ENCODE results near the gene HGFAC.

The HGFAC gene

DNA sequence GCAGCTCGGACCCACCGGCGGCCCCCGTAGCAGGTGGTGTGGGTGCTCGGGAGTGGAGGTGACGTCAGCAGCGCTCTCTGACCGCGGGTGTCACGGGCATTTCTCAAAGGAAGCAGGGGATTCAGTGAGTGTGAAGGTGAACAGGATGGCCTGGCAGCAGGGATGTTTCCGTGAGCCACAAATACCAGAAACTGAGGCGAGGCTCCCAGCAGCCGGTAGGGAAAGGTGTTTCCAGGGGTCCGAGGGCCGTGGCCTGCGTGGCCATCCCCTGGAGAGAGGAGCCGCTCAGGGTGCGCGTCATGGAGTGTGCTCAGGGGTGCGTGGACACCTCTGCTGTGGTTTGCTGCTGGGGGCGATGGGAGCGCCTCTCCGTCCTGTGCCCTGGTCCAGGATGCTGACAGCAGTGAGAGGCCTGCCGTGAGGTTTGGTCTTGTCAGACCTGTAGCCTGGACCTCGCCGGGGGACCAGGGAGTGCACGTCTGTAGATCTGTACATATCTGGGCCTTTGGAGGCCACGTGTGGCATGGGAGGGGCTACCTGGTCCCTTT is 10.2 kb upstream of the HGFAC start:
- TF ChIP-seq EGR1 (IDR thresholded peaks at IDR 0.05) (no peak), CREB1 (IDR thresholded peaks at IDR 0.05; ENCODE audit: low read depth) (no peak), YY1 (IDR thresholded peaks at IDR 0.05; ENCODE audit: low read depth) (no peak), EP300 (IDR thresholded peaks at IDR 0.05; ENCODE audit: borderline replicate concordance) (no peak), TAF1 (IDR thresholded peaks at IDR 0.05; ENCODE audit: low read depth) (no peak), TCF12 (IDR thresholded peaks at IDR 0.05; ENCODE audit: low read depth) (no peak), RAD21 (IDR thresholded peaks at IDR 0.05; ENCODE audit: low read depth) (no peak), TEAD4 (IDR thresholded peaks at IDR 0.05) (no peak), ZBTB7A (IDR thresholded peaks at IDR 0.05; ENCODE audit: low read depth) (no peak), NFIC (IDR thresholded peaks at IDR 0.05) (no peak), CEBPB (IDR thresholded peaks at IDR 0.05) (no peak), FOXM1 (IDR thresholded peaks at IDR 0.05; ENCODE audit: borderline replicate concordance, low read depth) (no peak)
- TF ChIP-seq, protein P1, sequence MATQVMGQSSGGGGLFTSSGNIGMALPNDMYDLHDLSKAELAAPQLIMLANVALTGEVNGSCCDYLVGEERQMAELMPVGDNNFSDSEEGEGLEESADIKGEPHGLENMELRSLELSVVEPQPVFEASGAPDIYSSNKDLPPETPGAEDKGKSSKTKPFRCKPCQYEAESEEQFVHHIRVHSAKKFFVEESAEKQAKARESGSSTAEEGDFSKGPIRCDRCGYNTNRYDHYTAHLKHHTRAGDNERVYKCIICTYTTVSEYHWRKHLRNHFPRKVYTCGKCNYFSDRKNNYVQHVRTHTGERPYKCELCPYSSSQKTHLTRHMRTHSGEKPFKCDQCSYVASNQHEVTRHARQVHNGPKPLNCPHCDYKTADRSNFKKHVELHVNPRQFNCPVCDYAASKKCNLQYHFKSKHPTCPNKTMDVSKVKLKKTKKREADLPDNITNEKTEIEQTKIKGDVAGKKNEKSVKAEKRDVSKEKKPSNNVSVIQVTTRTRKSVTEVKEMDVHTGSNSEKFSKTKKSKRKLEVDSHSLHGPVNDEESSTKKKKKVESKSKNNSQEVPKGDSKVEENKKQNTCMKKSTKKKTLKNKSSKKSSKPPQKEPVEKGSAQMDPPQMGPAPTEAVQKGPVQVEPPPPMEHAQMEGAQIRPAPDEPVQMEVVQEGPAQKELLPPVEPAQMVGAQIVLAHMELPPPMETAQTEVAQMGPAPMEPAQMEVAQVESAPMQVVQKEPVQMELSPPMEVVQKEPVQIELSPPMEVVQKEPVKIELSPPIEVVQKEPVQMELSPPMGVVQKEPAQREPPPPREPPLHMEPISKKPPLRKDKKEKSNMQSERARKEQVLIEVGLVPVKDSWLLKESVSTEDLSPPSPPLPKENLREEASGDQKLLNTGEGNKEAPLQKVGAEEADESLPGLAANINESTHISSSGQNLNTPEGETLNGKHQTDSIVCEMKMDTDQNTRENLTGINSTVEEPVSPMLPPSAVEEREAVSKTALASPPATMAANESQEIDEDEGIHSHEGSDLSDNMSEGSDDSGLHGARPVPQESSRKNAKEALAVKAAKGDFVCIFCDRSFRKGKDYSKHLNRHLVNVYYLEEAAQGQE (IDR thresholded peaks at IDR 0.05; ENCODE audit: low read depth): no peak
- TF ChIP-seq, protein P2, sequence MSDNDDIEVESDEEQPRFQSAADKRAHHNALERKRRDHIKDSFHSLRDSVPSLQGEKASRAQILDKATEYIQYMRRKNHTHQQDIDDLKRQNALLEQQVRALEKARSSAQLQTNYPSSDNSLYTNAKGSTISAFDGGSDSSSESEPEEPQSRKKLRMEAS (IDR thresholded peaks at IDR 0.05): no peak
- TF ChIP-seq, protein P3, sequence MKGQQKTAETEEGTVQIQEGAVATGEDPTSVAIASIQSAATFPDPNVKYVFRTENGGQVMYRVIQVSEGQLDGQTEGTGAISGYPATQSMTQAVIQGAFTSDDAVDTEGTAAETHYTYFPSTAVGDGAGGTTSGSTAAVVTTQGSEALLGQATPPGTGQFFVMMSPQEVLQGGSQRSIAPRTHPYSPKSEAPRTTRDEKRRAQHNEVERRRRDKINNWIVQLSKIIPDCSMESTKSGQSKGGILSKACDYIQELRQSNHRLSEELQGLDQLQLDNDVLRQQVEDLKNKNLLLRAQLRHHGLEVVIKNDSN (IDR thresholded peaks at IDR 0.05): no peak

DNA sequence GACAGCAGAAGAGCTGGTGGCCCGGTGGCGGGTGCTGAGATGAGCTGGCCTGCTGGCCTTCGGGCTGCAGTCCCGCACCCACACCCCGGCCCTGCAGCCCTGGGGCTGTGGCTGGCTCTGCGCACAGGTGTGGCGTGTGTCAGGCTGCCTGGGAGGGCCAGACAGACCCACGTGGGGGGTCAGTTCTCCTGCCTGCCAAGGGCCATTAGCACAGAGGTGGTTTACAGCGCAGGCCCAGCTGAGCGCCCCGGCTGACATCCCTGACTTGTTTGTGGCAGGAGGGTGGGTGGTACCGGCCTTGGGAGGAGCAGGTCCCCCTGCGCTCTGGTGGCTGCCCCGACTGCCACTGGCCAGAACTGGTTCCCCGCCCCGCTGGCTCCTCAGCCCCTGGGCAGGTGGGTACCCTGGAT is 9.4 kb upstream of the HGFAC start:
- TF ChIP-seq NFIC (IDR thresholded peaks at IDR 0.05) (no peak), EGR1 (IDR thresholded peaks at IDR 0.05) (no peak)
- TF ChIP-seq, protein P1 (IDR thresholded peaks at IDR 0.05; ENCODE audit: low read depth): no peak

DNA sequence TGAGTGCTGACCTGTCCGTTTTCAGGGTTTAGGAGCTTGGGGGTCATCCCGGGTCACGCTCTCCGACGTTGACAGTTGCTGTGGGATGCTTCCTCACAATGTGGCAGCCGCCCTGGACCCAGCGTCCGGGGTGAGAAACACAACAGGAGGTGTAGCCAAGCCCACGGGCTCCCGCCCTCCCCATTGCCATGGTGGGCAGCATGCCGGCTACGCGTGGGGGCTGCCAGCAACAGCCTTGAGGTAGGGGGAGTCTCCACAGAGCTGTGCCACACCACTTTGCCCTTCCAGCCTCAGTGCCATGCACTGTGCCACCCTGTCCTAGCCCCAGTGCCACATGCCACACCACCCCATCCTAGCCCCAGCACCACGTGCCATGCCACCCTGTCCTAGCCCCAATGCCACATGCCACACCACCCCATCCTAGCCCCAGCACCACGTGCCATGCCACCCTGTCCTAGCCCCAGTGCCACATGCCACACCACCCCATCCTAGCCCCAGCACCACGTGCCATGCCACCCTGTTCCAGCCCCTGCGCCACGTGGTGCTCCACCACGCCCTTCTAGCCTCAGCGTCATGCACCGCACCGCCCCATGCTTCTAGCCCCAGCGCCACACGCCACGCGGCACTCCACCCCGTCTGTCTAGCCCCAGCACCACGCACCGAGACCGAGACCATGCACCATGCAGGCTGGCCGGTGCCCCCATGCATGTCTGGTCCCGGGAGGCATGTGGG is 8.5 kb upstream of the HGFAC start:
- TF ChIP-seq TCF12 (IDR thresholded peaks at IDR 0.05; ENCODE audit: low read depth) (no peak), CEBPB (IDR thresholded peaks at IDR 0.05) (no peak)

DNA sequence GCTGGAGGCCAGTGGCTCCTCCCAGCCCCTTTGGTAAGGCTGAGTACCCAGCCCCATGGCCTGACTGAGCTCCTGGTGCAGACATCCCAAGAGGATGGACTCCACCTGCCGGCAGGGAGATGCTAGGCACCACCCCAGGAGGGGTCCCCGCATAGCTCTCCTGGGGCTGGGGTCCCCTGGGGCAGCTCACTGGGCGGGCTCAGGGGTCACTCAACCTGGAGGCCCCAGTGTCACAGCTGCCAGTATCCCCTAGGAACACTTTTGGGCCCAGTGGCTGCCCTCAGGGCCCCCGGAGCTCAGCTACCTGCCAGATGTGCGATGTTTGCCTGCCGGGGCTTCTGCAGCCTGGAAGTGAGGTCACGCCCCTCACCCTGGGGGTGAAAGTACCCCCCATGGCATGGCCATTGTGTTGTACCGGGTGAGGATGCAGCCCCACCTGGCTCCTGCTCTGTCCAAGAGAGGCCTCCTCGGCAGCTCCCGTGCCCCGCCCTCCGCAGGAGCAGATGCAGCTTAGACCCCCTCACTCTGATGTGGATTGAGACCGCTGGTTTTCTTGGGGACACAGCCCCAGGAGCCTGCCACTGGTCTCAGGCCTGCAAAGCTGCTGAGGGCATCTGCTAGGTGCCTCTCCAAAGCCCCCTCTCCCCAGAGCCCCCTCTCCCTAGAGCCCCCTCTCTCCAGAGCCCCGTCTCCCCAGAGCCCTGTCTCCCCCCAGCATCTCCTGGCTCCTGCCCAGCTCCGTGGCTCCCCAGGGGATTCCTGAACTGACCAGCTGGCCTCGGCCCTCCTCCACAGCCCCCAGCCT is 6.7 kb upstream of the HGFAC start:
- TF ChIP-seq TCF12 (IDR thresholded peaks at IDR 0.05; ENCODE audit: low read depth) (no peak), EP300 (IDR thresholded peaks at IDR 0.05; ENCODE audit: borderline replicate concordance) (no peak), ZBTB7A (IDR thresholded peaks at IDR 0.05; ENCODE audit: low read depth) (no peak)
- TF ChIP-seq, protein P3 (IDR thresholded peaks at IDR 0.05): no peak

DNA sequence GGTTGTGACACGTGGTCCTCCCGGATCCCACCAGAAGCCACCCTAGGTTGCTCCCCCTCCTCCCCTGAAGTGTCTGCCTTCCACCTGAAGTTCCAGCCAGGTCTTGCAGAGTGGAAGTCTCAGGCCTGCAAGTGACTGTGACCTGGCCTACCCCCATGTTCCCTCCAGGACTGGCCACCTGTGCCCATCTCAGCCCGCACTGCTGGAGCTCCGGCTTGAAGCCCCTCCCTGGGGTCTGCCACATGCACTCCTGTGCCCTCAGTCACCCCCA is 6.1 kb upstream of the HGFAC start:
- TF ChIP-seq TAF1 (IDR thresholded peaks at IDR 0.05; ENCODE audit: low read depth) (no peak), CEBPB (IDR thresholded peaks at IDR 0.05) (no peak)

DNA sequence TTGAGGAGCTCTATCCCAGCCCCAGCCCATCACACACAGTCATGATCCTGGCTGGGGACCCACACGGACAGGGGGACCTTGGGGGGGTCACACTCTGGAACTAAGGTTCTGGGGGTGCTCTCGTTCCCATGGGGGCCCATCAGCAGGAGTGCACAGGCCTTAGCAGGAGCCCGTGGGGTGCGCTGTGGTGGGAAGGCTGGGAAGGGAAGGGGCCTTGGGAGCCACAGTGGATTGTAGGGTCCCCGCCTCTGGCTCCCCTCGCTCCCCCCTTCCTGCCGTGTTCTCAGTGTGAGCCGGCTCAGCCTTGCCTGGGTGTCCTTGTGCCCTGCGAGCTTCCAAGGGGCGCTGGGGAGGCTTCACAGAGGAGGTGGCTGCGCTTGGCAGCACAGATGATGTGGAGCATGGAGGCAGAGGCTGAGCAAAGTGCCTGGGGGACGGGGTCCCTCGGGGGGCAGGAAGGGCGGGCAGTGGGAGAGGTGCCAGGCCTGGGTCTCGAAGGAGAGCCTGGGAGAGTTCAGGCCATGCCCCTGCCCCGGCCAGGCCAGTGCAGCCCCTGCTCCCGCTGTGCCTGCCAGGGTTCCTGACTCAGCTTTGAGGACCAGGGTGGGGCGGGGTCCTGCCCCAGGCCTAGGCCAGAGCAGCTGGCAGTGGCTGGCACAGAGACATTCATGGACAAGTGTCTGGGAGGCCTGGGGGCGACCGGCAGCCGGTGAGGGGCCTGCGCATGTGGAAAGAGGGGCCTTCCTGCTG is 5.5 kb upstream of the HGFAC start:
- peak; percentile 88 for TF ChIP-seq ZBTB7A (IDR thresholded peaks at IDR 0.05; ENCODE audit: low read depth)
- TF ChIP-seq, protein P1 (IDR thresholded peaks at IDR 0.05; ENCODE audit: low read depth): no peak
